Spleen (tissue), 7 donors: ENCODE measurements around the gene PTPRN2.

Experiments used
- CTCF ChIP-seq, 11 experiments: fragments of 200-600 bp in 7 of 11; fragments of 450-650 bp in 4 of 11; sonication (generic) in 4 of 11; IDR thresholded peaks in 8 of 11; conservative IDR thresholded peaks in 3 of 11; 1 replicate in 7 of 11; 2 replicates in 4 of 11; pipeline versions ENCODE4 v1.4.0 to v1.8.0; 2016 to 2021; ENCODE audit warnings: antibody characterized with exemption in 11 of 11, inconsistent platforms in 4 of 11, mild to moderate bottlenecking in 1 of 11
- POLR2A ChIP-seq, 3 donors: fragments of 450-650 bp; IDR thresholded peaks; one replicate each; pipeline ENCODE4 v1.5.1; 2017; ENCODE audit warnings: antibody characterized with exemption in 3 of 3, mild to moderate bottlenecking in 1 of 3
- POLR2AphosphoS5 ChIP-seq, 3 donors: sonication (generic); formaldehyde crosslinking; IDR thresholded peaks; one replicate each; pipeline ENCODE4 v1.5.1; 2017; ENCODE audit warnings: antibody characterized with exemption in 3 of 3
- donor health status: DM: no; HTN: no; CAD: no; lungs with moderate emphysema.
- donor health status: DM: no; HTN: no; CAD: no.
- donor health status: DM: no; HTN: no; CAD: no.

- no peak for TF ChIP-seq POLR2A (IDR thresholded peaks at IDR 0.05)
- no peak for TF ChIP-seq CTCF (IDR thresholded peaks at IDR 0.05 in 8 of 11, conservative IDR thresholded peaks at IDR 0.05 in 3 of 11)
- TF ChIP-seq POLR2AphosphoS5 (IDR thresholded peaks at IDR 0.05): no peak
Observed at GRCh38 chr7:158009886-158010285, 577.7 kb downstream of the PTPRN2 start.
